ENCODE data around the gene MYH9.

MYH9 gene

DNA sequence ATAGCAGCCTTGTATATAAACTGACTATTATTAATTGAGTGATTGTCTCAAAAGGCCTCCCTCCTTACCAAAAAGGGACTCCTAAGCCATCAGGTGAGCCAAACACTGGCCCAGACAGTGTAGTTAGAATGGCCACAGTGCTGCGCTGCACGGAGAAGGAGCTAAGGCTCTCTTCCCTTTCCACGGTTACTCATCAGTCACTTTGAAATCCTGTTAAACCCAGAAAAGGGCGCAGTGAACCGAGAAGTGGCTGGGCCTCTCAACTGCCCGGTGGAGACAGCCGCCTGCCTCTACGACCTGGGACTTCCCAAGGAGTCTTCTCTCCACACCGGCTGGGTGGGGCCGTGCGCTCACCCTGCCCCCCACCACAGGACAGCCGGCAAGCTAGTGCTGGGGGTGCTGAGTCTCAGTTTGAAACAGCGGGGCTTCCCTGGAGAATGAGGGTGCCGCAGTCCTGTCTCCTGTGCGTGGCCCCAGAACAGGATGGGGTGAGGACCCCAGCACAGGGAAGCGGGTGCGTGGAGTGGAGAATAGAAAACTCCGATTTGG lies 1.3 kb downstream of the MYH9 start:
- DNase-seq (ENCODE audit: low read depth), result no peak

DNA sequence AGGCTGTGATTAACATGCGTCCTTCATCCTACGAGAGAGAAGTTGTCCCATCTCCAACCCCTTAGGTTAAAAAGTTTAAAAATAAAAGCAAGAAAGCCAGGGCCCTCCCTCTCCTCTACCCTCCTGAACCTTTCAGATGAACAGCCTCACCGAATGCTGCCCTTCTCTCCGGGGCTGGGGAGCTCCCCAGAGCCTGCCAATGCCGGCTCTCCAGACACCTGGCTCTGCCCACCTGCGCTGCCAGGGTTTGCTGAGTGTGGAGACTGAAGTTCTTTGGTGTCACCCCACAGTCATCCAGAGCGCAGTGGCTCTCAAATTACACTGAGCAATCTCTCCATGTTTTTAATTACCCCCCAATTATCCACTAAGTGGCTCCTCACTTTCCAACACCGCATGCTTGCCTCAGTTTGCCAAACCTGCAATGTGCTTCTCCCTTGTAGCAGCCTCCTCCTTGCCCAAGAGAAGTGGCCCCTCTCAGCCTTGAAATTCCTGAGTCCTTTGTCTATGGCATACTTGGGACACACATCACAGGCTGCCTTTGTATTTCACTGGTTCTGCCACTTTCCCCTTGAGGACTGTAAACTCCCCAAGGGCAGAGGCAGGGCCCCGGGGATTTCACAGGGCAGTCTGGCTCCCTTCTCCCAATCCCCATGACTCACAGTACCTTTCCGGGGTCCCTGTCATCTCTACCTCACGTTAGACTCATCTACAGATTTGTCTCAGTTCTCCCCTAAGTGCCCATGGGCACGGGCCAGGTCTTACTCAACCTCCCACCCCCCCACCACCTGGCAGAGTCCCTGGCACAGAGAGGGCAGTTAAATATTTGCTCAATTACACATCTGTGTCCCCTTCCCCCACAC lies 2.0 kb downstream of the MYH9 start:
- no peak for DNase-seq (ENCODE audit: low read depth)

DNA sequence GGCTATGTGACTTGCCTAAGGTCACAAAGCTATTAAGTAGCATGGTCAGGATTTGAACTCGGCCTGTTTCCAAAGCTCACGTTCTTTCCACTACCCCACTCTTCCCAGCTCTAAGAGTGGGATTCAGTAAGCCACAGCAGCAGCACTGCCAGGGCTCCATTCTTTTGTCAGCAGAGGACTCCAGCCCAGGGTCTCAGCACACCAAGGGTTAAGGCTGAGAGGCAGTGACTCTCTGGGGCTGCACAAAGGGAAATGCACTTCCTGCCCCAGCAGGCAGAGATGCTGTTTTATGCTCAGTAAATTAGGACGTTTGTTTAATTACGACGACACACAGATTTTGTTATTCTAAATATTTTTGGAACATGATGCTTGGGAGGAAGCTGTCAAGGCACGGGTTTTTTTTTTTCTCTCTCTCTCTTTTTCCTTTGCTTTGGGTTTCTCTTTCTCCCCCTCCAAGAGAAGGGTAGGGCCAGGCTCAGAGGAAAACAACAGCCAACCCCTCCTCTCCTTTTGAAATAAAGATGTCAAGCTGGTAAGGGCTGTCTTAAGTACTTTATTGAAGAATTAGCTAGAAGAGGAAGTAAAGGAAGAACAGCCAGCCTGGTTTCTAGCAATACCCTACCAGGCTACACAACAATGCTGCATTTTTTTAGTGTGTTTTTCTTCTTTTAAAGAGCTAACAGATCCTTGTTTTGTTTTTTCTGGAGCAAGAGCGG lies 2.8 kb downstream of the MYH9 start:
- DNase-seq (ENCODE audit: low read depth), result no peak

DNA sequence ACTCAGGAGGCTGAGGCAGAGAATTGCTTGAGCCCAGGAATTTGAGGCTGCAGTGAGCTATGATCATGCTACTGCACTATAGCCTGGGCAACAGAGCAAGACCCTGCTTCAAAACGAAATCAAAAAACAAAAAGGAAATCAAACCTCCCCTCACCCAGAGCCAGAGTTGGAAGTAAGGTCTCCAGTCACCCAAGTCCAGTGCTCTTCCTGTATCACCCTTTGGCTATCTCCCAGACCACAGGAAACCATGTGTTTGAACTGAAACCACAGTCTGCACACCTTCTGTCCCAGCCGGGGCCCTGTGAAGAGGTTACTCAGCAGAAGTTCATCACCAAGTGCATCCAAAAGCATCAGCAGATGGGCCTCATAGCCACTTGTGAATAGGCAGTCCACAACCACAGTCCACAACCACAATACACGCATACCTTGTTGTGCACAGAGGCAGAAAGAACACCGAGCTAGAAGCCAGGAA lies 4.6 kb downstream of the MYH9 start:
- no peak for DNase-seq (ENCODE audit: low read depth)

DNA sequence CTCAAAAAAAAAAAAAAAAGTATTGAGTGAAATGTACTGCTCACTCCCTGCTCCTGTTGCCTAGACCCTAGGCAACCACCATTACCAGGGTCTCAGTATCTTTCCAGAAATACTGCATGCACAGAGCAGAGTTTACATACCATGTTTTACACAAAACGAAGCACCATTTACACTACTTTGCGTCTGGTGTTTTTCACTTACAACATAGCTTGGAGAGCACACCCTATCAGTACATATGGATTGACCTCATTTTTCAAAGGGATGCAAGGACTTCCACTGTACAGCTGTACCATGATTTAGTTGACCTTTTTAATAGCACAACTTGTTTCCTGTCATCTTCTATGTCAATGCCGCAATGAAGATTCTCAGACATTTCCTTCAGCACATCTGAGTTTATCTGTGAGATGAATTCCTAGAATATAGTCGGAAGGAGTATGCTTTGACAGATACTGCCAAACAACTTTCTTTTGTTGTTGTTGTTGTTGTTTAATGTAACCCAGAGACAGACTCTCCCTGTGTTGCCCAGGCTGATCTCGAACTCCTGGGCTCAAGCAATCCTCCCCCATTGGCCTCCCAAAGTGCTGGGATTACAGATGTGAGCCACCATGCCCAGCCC lies 6.1 kb downstream of the MYH9 start:
- DNase-seq (ENCODE audit: low read depth), result no peak

DNA sequence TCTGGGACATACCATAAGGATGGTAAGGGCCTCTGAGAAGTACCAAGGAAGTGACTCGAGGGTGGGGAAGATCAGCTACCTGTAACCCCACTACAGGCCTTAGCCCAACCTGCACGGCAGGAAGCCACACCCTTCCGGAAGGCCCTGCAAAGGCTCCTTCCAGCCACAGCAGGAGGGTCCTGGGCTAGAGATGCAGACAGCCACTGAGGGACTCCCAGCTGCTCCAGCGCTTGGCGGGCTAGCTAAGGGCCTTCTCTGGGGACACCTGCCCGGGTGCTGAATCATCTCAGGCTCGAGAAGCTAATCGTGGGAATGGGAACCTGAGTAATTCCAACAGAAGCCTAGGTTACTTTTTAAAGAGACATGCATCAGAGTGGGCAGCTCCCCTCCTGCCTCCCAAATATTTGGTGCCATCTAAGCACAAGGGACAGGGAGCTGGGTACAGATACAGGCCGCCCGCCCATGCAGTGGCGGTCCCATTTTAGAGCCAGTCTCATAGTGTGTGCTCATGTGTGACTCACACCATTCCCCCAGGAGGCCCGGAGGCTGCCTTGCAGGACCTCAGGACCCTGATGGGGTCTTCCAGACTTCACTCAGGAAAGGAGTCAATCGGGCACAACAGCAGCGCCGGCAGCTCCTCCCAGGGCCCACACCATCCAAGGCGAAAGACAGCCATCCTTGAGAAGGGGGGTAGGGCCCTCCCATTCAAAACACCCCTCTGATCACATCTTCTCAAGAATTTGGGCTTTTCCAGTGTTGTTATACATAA lies 8.0 kb downstream of the MYH9 start:
- DNase-seq (ENCODE audit: low read depth), result no peak

DNA sequence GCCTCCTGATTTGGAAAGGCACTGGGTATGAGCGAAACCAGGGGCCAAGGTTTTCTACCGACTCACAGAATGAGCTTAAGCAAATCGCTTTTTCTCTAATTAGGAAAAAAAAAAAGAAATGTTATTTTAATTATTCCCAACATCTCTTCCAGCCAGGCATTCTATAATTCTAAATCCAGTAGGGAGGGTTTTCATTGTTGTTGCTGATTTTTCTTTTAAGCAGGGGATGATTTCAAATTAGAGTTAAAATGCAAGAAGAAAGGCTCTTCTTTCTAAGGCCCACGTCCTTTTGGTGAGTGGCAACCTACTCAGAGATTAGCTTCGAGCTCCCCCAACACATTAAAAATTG lies 8.9 kb downstream of the MYH9 start:
- DNase-seq (ENCODE audit: low read depth), result no peak

DNA sequence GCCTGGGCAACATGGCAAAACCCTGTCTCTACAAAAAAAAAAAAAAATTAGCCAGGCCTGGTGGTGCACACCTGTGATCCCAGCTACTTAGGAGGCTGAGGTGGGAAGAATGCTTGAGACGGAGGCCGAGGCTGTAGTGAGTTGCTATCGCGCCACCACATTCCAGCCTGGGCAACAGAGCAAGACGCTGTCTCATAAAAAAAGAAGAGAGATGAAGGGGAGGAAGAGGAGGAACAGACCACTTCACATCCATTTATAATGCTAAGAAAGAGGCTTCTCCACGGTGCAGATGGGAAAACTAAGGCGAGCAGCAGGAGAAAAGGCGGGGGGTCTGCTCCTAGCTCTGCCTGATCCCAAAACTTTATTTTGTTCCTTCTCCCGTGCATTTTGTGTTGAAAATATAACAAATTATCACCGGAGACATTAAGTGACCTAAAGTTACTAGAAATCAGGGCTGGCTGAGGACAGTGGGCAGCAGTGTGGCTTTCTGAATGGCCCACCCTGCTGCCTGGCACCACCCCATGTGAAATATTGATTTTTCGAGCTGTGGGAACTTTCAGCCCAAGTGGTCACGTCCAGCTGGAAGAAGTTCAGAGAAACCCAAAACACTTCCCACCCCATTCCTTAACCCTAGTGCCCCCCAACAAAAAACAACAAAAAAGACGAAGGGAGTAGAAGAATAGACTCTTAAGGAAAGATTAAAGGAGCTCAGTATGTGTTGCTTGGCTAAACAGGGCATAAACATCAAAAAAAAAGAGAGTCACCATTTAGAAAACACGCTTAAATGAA lies 9.5 kb downstream of the MYH9 start:
- DNase-seq (ENCODE audit: low read depth), result no peak

DNA sequence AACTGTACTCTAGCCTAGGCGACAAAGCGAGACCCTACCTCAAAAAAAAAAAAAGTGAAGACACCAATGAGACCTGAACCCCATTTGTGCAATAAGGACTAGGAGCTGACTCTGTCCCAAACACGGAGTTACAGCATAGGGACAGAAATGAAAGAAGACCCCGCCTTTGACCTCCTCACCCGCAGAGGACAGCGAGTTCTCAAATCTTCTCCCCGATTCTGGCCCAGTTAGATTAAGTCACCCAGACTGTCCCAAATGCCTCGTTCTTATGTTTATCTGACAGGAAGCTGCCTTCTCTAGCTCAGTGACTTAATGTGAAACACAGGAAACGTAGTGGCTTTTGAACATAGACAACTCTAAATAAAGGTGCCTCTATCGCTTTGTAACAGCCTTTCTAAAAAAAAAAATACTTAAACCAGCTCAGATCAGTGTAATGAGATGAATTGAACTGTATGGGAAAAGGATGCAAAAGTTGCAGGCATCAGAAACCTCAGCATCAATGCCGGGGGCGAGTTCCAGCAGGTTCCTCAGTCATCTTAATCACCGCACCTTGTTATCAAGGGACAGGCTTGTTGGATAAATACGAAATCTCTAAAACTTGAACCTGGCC lies 10.6 kb downstream of the MYH9 start:
- no peak for DNase-seq (ENCODE audit: low read depth)

DNA sequence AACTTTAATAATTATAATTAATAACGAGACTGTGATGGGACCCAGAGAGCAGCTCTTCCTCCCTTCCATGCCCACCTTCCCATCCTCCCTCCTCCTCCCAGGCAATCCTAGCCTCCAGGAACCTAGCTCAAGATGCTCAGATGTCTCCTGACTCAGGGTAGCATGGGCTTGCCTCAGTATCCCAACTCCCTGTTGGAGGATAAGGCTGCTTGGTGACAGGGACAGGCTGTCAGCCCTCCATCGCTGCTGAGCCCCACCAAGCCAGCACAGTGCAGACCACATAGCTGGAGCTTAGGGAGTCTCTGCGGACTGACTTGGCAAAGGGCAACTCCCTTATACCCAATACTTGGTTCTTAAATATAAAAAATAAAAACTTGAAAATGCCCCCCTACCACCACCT lies 11.5 kb downstream of the MYH9 start:
- DNase-seq (ENCODE audit: low read depth), result no peak

DNA sequence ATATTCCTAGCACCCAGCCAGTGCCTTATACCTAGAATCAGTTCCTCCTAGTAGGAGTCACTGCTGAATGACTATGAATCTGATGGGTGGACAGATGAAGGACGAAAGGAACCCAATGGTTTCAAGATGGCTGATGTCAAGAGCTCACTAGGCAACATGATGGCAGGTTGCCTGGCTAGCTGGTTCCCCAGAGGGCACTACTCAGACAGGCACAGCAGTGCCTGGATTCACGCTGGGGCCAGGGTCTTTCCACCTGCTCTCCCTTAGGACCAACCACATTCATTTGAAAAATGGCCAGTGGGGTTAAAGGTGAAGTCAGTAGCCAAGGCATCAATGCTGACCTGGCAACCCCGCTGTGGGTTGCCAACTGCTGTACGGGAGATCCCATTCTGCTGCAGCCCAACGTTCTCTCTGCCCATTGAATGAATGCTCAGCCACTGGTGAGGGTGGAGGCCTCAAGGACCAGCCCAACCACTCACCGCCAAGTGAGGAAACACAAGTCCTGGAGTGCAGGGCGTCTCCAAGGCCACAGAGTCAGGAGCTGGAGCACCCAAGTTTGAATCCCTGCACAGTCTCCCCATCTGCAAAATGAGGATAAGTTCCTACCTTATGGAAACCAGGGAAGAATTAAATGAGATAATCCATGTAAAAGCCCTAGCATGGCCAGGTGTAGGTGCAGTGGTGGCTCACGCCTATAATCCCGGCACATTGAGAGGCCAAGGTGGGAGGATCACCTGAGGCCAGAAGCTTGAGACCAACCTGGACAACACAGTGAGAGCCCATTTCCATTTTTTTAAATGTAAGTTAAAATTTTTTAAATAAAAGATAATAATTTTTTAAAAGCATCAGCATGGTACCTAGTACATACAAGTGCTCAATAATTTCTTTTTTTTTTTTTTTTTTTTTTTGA lies 12.4 kb downstream of the MYH9 start:
- DNase-seq (ENCODE audit: low read depth), result no peak

DNA sequence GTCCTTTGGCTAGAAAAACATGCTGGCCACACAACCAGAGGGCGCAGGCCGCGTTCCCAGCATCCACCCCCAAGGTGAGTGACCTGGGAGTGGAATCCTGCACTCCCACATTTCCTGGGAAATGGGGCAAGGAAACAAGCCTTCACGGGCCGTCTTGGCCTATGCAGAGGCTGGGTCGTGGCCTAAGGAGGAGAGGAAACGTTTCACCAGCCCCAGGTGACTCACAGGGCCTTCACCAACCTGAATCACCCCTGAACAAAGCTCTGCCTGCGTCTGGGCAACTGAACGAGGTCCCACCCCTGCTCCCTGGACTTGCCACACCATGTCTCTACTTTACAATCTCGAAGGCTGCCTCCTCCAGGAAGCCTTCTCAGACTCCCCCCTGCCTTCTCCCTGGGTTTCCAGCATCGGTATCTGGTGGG lies 13.2 kb downstream of the MYH9 start:
- no peak for DNase-seq (ENCODE audit: low read depth)

DNA sequence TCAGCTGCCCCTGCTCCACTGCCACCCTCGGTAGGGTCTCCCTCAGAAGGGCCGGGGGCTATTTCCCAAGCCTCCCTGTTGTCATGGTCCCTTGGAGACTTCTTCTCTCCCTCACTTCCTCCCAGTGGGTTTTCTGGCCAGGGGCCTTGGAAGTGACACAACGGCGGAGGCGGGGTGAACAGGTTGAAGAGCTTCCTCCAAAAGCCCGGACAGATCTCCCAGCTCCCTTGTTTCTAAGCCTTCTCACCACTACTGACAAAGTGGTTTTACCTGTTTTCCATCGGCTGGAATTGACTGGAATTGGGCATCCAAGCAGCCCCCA lies 14.5 kb downstream of the MYH9 start:
- no peak for DNase-seq (ENCODE audit: low read depth)

DNA sequence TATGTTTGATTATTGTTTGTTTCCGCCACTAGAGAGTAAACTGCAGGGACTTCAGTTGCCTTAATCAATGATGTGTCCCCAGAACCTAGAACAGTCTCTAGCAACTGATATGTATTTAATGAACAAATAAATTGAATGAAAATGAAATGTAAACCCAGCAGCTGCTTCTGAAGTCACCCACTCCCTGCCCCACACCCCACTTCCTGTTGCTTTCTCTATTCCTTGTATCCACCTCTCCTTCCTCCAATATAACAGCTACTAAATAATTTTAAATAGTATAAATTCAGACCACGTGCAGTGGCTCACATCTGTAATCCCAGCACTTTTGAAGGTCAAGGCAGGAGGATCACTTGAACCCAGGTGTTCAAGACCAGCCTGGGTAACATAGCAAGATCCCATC lies 15.8 kb downstream of the MYH9 start:
- no peak for DNase-seq (ENCODE audit: low read depth)

DNA sequence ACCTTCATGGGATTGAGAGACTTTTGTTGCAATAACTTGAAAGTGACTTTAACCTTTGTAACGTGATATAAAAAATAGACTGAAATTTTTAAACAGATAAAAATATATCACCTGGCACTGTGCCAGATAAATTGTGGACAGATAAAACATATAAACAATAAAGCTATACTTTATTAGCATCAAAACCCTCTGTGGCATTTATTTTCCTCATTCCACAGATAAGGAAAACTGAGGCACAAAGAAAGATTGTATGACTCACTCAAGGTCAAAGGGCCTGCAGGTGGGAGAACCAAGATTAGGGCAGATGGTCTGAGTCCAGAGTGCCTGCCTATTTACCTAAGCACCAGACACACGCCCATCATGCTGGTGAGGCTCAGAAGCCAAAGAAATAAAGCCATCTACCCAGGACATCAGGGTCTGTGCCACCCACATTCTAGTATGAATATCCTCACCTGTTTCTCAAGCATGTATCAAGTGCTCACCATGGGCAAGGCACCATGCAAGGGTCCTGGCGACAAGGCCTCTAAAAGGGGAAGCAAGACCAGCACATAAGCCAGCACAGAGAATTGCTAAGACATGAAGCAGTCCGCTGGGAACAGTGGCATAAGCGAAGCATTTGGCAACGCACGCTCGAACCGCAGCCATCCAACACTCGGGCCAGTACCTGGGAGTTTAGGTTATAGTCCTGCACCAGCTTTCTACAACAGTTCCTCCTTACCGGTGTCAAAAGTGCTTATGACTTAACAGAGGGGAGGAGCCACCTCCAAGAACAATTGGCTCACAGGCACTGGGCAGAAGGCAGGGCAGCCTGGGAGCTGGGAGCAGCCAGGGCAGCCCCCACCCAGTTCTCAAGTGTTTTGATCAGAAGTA lies 17.6 kb downstream of the MYH9 start:
- DNase-seq (ENCODE audit: low read depth), result no peak

DNA sequence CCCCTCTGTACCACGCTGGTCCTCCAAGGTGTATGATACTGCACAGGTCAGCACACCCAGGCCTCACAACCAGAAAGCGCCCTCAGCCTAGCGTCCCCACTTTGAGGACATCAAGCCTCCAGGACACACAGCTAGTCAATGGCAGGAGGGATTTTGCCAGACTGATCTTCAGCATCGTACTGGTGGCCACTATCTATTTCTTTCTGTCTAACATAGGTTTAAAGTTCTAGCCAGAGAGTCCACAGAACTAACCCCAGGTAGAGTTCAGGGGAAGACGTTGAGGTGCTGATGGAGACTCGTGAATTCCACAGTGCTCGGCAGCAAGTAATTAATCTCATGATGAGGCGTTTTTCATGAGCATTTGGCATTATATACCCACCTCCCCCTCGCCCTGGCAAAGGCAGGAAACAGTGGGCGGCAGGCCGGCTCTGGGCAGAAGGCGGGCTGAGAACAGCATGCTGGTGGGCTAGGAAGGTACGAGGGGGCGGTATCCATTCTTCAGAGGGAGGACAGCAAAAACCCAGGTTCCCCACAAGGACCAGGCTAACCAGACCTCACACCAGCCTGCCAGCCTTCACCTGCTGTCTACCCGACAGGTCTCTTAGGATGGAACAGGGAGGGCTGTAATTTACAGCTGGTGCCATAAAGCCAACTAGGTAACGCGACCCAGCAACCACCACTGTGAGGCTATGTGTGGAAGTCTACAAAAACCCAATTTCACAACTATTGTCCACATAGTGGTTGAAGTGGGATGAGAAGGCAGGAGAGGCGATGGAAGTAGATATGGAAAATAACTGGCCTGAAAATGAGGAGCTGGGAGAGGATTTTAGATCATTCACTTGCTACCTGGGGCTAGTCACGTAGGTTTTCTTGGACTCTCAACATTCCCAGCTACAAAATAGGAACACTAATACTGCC lies 18.5 kb downstream of the MYH9 start:
- no peak for DNase-seq (ENCODE audit: low read depth)

DNA sequence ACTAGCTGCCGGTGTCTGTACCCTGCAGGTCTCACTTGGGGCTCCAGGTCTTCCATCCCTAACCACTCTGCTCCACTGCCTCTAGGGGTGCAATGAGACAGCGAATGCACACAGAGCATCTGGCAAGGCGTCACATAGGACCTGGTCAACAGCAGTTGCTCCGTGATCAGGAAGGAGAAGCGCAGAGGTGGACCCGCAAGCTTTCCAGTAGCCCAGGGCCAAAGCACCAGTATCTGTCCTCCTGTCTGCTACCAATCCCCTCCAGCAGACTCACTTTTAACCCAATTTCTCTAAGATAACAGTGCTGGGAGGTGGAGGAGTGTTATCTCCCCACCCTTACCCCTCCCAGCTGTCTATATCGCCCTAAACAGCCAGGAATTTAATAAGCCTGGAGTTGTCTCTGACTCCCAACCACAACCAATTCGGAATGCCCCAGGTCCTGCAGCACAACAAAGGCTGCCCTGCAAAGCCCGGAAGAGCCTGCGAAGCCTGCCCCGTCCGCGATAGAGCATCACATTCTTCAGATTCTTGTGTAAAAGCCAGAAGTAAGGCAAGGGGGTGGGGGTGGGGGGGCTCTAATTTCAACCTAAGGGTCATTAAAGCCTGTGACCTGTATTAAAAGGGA lies 19.3 kb downstream of the MYH9 start:
- peak; percentile 87 for DNase-seq (ENCODE audit: low read depth)
